NCI-H1417 (cell line): ENCODE data around the gene LSM7.
A peak's percentile ranks its signal among the peaks of the same experiment; 100 is the strongest.
"Not testable (repeated sequence)": the region's sequence is repeated elsewhere in the genome, so short reads cannot be mapped to it uniquely, and the experiment has no call there.

ENCODE experiments used
- DNase-seq, 3 experiments: peaks; one replicate each; lab custom pipeline; 2025; lab: John Stamatoyannopoulos, UW

Gene LSM7

GRCh38 chr19:2355168-2356035 is 27.0 kb upstream of the LSM7 start:
- no peak for DNase-seq

GRCh38 chr19:2354670-2355069 is 26.3 kb upstream of the LSM7 start:
- no peak for DNase-seq

- DNase-seq, result no peak
These were observed 25.7 kb upstream of the LSM7 start for GRCh38 chr19:2353887-2354592.

GRCh38 chr19:2353159-2353886 is 24.9 kb upstream of the LSM7 start:
- no peak for DNase-seq

GRCh38 chr19:2352121-2352520 is 23.7 kb upstream of the LSM7 start:
- DNase-seq, result no peak

GRCh38 chr19:2351591-2351990 is 23.2 kb upstream of the LSM7 start:
- DNase-seq, result no peak

- no peak for DNase-seq
These were observed 22.3 kb upstream of the LSM7 start for GRCh38 chr19:2350656-2351055.

- DNase-seq, result not testable (repeated sequence)
These were observed 21.4 kb upstream of the LSM7 start for GRCh38 chr19:2349818-2350217.

- DNase-seq, result peak in 2 of 3 experiments; percentile 14 to 45
These were observed 17.6 kb upstream of the LSM7 start for GRCh38 chr19:2345794-2346663.

- DNase-seq, result no peak
These were observed 16.7 kb upstream of the LSM7 start for GRCh38 chr19:2345076-2345475.

- DNase-seq, result no peak
These were observed 16.0 kb upstream of the LSM7 start for GRCh38 chr19:2344381-2344870.

- DNase-seq, result no peak
These were observed 15.1 kb upstream of the LSM7 start for GRCh38 chr19:2343289-2343982.

GRCh38 chr19:2342656-2343288 is 14.4 kb upstream of the LSM7 start:
- DNase-seq, result no peak

- no peak for DNase-seq
These were observed 13.6 kb upstream of the LSM7 start for GRCh38 chr19:2341982-2342381.

- no peak for DNase-seq
These were observed 12.9 kb upstream of the LSM7 start for GRCh38 chr19:2341244-2341751.

GRCh38 chr19:2340496-2341243 is 12.3 kb upstream of the LSM7 start:
- DNase-seq, result no peak

- DNase-seq, result no peak
These were observed 11.4 kb upstream of the LSM7 start for GRCh38 chr19:2339644-2340310.

GRCh38 chr19:2338751-2339643 is 10.6 kb upstream of the LSM7 start:
- no peak for DNase-seq
